Ishikawa (cell line): ENCODE results near the gene NAT8L.

Source experiments
- CEBPB ChIP-seq: IDR thresholded peaks from 2 replicates; pipeline ENCODE4 v1.6.1; 2012
- CREB1 ChIP-seq: IDR thresholded peaks from 2 replicates; pipeline ENCODE4 v1.6.1; 2012; ENCODE audit warnings: low read depth
- EGR1 ChIP-seq: IDR thresholded peaks from 2 replicates; pipeline ENCODE4 v1.6.1; 2012
- EP300 ChIP-seq: IDR thresholded peaks from 2 replicates; pipeline ENCODE4 v1.6.1; 2012; ENCODE audit warnings: borderline replicate concordance
- FOXM1 ChIP-seq: IDR thresholded peaks from 2 replicates; pipeline ENCODE4 v1.6.1; 2012; ENCODE audit warnings: low read depth, borderline replicate concordance
- MAX ChIP-seq: IDR thresholded peaks from 2 replicates; pipeline ENCODE4 v1.6.1; 2012
- NFIC ChIP-seq: IDR thresholded peaks from 2 replicates; pipeline ENCODE4 v1.6.1; 2012
- RAD21 ChIP-seq: IDR thresholded peaks from 2 replicates; pipeline ENCODE4 v1.6.1; 2012; ENCODE audit warnings: low read depth
- REST ChIP-seq: IDR thresholded peaks from 2 replicates; pipeline ENCODE4 v1.6.1; 2012; ENCODE audit warnings: low read depth, mild to moderate bottlenecking
- TAF1 ChIP-seq: IDR thresholded peaks from 2 replicates; pipeline ENCODE4 v1.6.1; 2012; ENCODE audit warnings: low read depth, mild to moderate bottlenecking
- TCF12 ChIP-seq: IDR thresholded peaks from 2 replicates; pipeline ENCODE4 v1.6.1; 2012; ENCODE audit warnings: low read depth
- TEAD4 ChIP-seq: IDR thresholded peaks from 2 replicates; pipeline ENCODE4 v1.6.1; 2012
- USF1 ChIP-seq: IDR thresholded peaks from 2 replicates; pipeline ENCODE4 v1.6.1; 2012
- YY1 ChIP-seq: IDR thresholded peaks from 2 replicates; pipeline ENCODE4 v1.6.1; 2012; ENCODE audit warnings: low read depth
- ZBTB7A ChIP-seq: IDR thresholded peaks from 2 replicates; pipeline ENCODE4 v1.6.1; 2012; ENCODE audit warnings: low read depth

Gene NAT8L

GRCh38 chr4:2064276-2064991 is 5.3 kb downstream of the NAT8L start:
- TF ChIP-seq TCF12 (peak; percentile 51; the same call in 1 of the 2 replicates), YY1 (peak; percentile 48; the same call in 1 of the 2 replicates), EP300 (no peak), ZBTB7A (no peak; the same call in 1 of the 2 replicates), MAX (peak; percentile 74)

DNA sequence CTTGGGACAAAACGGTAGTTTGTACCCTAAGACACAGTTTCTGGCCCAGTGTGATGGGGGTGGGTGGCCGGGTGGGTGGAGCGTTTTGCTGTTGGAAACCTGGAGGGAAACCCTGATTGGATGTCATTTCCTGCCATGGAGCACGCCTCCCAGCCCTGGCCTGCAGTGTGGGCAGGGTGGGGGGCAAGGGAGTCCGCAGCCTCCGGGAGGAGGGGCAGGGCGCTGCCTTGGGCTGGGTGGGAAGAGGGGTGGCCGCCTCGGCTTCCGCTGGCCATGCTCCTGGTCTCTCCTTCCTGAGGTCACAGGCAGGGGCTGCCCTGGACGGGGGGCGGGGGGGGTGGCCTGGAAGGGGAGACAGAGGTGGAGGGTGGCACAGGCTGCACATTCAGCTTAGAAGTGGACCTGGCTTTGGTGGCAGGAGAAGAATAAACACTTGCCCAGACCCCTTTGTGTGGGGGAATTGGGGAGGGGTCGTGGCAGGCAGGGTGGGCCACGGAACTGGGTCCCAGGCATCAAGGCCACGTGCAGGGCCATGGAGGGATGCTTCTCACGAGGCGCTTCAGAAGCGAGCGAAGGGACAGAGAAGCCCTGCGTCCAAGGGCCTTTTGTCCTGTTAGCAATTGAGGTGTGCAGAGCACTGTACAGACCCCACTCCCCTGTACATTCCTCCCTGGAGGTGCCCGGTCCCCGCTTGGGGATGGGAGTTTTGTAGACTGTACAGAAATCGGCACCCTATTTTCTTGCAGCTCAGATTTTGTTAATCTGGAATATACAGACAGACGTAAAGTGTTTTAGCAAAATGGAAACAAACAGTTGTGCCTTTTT is 6.2 kb downstream of the NAT8L start:
- no peak for TF ChIP-seq MAX
- no peak for TF ChIP-seq FOXM1
- TF ChIP-seq USF1, result no peak
- TF ChIP-seq ZBTB7A, result no peak
- no peak for TF ChIP-seq TAF1
- no peak for TF ChIP-seq CEBPB
- no peak for TF ChIP-seq REST
- no peak for TF ChIP-seq YY1
- TF ChIP-seq EP300, result no peak
- TF ChIP-seq EGR1, result no peak
- no peak for TF ChIP-seq TEAD4
- TF ChIP-seq RAD21, result no peak
- TF ChIP-seq CREB1, result no peak
- no peak for TF ChIP-seq TCF12
- no peak for TF ChIP-seq NFIC

GRCh38 chr4:2066011-2066551 is 7.0 kb downstream of the NAT8L start:
- TF ChIP-seq NFIC, result no peak
- no peak for TF ChIP-seq TEAD4
- no peak for TF ChIP-seq CREB1
- TF ChIP-seq MAX, result no peak
- no peak for TF ChIP-seq ZBTB7A
- no peak for TF ChIP-seq EGR1
- TF ChIP-seq YY1, result no peak
- TF ChIP-seq RAD21, result no peak
- no peak for TF ChIP-seq TAF1
- no peak for TF ChIP-seq TCF12

DNA sequence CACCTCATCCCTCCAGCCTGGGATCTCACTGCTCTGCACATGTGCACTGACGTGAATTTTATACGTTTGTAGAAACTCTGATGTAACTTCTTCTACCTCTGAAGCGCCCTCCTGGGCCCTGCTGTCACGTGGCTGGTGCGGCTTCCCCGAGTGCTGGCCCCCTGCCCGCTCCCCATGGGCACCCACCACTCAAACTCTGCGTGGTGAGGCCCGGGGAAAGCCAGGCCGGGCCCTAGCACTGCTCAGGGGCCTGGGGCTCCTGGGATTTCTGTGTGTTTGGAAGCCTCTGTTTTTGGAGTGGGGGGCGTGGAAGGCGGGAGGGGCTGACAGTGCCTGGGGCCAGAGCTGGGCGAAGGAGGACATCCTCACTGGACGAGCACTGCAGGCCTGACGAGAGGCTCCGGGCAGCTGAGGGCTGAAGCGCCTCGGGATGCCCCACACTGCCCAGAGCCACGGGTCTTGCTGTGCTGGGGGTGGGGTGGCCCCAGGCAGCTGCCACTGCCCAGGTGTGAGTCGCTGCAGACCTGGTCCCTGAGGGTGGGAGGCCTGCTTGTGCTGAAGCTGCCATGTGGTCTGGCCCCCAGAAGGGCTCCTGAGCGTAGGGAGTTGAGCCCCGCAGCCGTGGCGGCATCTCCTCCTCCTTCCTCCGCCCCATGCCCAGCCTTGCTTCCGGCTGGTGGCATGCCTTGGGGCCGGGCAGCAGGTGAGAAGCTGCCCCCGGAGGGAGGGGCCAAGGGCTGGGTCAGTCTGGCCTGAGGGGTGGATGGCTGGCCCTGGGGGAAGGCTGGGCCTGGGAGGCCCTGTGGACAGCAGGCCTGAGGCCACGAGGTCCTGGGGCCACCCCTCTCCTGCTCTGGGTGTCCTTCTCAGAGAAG is 7.7 kb downstream of the NAT8L start:
- TF ChIP-seq FOXM1, result no peak
- peak; percentile 20; the same call in 1 of the 2 replicates for TF ChIP-seq MAX

DNA sequence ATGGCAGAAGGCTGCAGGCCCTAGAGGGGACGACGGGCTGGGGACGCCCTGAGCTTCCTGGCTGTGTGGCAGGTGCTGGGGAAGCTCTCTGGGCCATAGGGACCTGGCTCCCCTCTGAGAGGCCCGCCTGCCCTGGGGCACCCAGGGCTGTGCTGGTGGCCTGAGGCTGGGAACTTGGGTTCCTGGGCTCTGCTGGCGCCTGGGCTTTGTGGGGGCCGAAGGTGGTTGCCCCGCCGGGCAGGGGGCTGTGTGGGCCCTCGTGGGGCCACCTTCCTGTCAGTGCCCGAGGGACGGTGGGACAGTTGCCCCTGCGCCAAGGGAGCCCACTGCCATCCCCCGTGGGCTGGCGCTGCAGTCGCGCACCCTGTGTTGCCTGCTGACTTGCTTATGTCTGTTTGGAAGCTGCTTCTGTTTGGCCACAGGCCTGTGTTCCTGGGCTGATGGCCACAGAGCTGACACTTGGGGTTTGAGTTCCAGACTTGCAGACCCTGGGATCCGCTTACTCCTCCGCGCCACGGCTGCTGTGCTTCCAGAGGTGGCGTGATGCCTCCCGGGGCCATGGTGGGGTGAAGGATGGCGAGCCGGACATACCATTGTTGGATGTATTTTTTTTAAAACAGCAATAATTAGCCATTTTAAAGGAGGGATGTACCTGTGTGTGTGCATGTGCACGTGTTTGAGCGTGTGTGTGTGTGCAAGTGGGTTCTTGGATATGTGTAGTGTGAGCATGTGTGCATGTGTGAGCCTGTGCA is 8.5 kb downstream of the NAT8L start:
- TF ChIP-seq TAF1 (no peak), NFIC (no peak), CEBPB (no peak), CREB1 (no peak), USF1 (no peak), TCF12 (no peak), YY1 (no peak), TEAD4 (no peak), EP300 (no peak), ZBTB7A (no peak)

DNA sequence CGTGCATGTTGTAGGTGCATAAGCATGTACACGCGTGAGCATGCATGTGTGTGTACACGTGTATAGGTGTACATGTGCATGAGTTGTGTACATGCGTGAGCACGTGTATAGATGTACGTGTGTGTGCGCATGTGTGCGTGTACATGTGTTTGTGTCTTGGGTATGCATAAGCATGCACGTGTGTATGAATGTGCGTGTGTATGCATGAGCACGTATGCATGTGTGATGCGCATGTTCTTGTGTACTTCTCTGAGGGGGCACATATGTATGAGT is 9.0 kb downstream of the NAT8L start:
- TF ChIP-seq NFIC (no peak), RAD21 (no peak), FOXM1 (no peak), USF1 (no peak), MAX (no peak), EP300 (no peak), CREB1 (no peak), ZBTB7A (no peak), TCF12 (no peak), REST (no peak), TAF1 (no peak), TEAD4 (no peak)
